Subcutaneous adipose tissue (tissue), 4 donors: Measurements from ENCODE around the gene CEP85L. TPM values are rescaled to one million over a fixed set of nuclear protein-coding genes. Genes with fewer than 3 reads are reported as not detected.

ENCODE experiments used
- total RNA-seq, 4 donors: library from RNA; depleted of rRNA; stranded (reverse); fragments of >200 nt; gene quantifications; one replicate each; pipeline ENCODE4 v1.1.0, GENCODE V29; 2016
- TF ChIP-seq, protein P1 (sequence below): fragments of 450-650 bp; IDR thresholded peaks from one replicate; pipeline ENCODE4 v1.5.1; 2016; ENCODE audit warnings: low read depth, mild to moderate bottlenecking, control low read depth, antibody characterized with exemption, moderate library complexity

Gene CEP85L
- total RNA-seq, 4 donors from 2014 or later = 12.2 to 17.6 (median 16.4) TPM

DNA sequence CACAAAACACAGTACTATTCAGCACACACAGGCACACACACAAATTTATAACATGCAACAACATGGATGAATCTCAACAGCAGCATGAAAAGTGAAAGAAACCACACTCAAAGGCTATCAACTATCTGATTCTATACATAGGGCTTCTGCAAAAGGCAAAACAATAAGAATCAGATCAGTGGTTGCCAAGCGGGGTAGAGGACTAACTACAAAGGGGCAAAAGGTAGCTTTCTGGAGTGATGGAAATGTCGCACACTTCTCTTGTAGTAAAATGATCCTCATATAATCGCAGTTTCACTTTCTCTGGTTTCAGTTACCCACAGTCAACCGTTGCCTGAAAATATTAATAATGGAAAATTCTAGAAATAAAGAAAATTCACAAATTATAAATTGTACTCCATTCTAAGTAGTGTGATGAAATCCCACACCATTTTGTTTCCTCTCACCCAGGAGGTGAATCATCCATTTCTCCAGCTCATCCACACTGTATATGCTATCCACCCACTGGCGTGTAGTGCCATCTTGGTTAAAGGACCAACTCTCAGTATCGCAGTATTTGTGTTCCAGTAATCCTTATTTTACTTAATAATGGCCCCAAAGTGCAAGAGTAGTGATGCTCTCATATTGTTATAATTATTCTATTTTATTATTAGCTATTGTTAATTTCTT, 116.1 kb downstream of the CEP85L start:
- TF ChIP-seq, protein P1, sequence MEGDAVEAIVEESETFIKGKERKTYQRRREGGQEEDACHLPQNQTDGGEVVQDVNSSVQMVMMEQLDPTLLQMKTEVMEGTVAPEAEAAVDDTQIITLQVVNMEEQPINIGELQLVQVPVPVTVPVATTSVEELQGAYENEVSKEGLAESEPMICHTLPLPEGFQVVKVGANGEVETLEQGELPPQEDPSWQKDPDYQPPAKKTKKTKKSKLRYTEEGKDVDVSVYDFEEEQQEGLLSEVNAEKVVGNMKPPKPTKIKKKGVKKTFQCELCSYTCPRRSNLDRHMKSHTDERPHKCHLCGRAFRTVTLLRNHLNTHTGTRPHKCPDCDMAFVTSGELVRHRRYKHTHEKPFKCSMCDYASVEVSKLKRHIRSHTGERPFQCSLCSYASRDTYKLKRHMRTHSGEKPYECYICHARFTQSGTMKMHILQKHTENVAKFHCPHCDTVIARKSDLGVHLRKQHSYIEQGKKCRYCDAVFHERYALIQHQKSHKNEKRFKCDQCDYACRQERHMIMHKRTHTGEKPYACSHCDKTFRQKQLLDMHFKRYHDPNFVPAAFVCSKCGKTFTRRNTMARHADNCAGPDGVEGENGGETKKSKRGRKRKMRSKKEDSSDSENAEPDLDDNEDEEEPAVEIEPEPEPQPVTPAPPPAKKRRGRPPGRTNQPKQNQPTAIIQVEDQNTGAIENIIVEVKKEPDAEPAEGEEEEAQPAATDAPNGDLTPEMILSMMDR = no peak

DNA sequence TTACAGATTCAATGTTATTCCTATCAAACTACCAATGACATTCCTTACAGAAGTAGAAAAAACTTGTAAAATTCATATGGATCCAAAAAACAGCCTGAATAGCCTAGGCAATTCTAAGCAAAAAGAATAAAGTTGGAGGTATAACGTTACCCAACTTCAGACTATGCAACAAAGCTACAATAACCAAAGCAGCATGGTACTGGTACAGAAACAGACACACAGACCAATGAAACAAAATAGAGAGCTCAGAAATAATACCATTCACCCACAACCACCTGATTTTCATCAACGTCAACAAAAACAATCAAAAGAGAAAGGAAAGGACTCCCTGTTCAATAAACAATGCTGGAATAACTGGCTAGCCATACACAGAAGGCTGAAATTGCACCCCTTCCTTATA, 120.4 kb downstream of the CEP85L start:
- TF ChIP-seq, protein P1 = no peak

- TF ChIP-seq, protein P1 = no peak
Observed at GRCh38 chr6:118529756-118530155, 121.6 kb downstream of the CEP85L start.

GRCh38 chr6:118528129-118528528, 123.3 kb downstream of the CEP85L start:
- TF ChIP-seq, protein P1 = no peak

- TF ChIP-seq, protein P1 = no peak
Observed at GRCh38 chr6:118525913-118526780, 125.2 kb downstream of the CEP85L start.

DNA sequence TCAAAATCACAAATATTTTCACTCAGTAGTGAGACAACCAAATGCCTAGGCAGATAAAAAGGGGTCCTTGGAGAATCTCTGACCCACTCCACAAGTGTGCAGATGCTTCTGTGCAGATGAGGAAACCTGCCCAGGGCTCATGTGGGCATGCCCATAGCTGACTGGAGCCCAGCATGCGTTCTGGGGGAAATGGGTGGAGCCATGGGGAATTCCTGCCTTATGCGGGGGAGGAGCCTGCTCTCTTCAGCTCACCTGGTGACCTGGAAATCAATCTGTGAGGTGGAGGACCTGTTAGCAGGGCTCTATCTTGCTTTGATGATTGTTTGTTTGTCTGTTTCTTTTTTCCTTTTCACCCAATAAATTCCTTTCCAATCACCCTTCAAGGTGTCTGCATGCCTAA, 126.7 kb downstream of the CEP85L start:
- TF ChIP-seq, protein P1 = no peak

- TF ChIP-seq, protein P1 = no peak
Observed at GRCh38 chr6:118523216-118523615, 128.2 kb downstream of the CEP85L start.
